ENCODE data around the gene CDK14. TPM values are rescaled to one million over a fixed set of nuclear protein-coding genes. Genes with fewer than 3 reads are reported as not detected.

CDK14 gene
- total RNA-seq, 1 donor, result 44.8 TPM

- no peak overlapping the region for H3K4me3 ChIP-seq (ENCODE audit: low read depth, low read length)
- TF ChIP-seq CTCF (IDR thresholded peaks at IDR 0.05; ENCODE audit: insufficient read depth, low read length), result no peak
- DNase-seq (ENCODE audit: low read depth), result no peak
Measured at GRCh38 chr7:91021956-91022355, 425.8 kb downstream of the CDK14 start.

GRCh38 chr7:91025906-91026390 is 429.8 kb downstream of the CDK14 start:
- no peak for DNase-seq (ENCODE audit: low read depth)
- TF ChIP-seq CTCF (IDR thresholded peaks at IDR 0.05; ENCODE audit: insufficient read depth, low read length), result no peak
- no peak overlapping the region for H3K4me3 ChIP-seq (ENCODE audit: low read depth, low read length)

- H3K4me3 ChIP-seq (ENCODE audit: low read depth, low read length), result no peak overlapping the region
- TF ChIP-seq CTCF (IDR thresholded peaks at IDR 0.05; ENCODE audit: insufficient read depth, low read length), result no peak
- DNase-seq (ENCODE audit: low read depth), result no peak
Measured at GRCh38 chr7:91029688-91030087, 433.6 kb downstream of the CDK14 start.

GRCh38 chr7:91030680-91031380 is 434.7 kb downstream of the CDK14 start:
- no peak for TF ChIP-seq CTCF (IDR thresholded peaks at IDR 0.05; ENCODE audit: insufficient read depth, low read length)
- no peak for DNase-seq (ENCODE audit: low read depth)
- H3K4me3 ChIP-seq (ENCODE audit: low read depth, low read length), result no peak overlapping the region

- no peak for TF ChIP-seq CTCF (IDR thresholded peaks at IDR 0.05; ENCODE audit: insufficient read depth, low read length)
- no peak overlapping the region for H3K4me3 ChIP-seq (ENCODE audit: low read depth, low read length)
- DNase-seq (ENCODE audit: low read depth), result no peak
Measured at GRCh38 chr7:91031757-91032156, 435.6 kb downstream of the CDK14 start.

- no peak for DNase-seq (ENCODE audit: low read depth)
- TF ChIP-seq CTCF (IDR thresholded peaks at IDR 0.05; ENCODE audit: insufficient read depth, low read length), result no peak
Measured at GRCh38 chr7:91033574-91033973, 437.5 kb downstream of the CDK14 start.

More at GRCh38 chr7:91033574-91033973, 437.5 kb downstream of the CDK14 start:
- no peak overlapping the region for H3K4me3 ChIP-seq (ENCODE audit: low read depth, low read length)
